Tibial nerve (tissue), 4 donors: Measurements from ENCODE around the gene CTNNA3. TPM values are rescaled to one million over a fixed set of nuclear protein-coding genes. Genes with fewer than 3 reads are reported as not detected.

ENCODE experiments used
- DNase-seq, 2 donors: peaks; one replicate each; pipeline ENCODE4 v3.0.0-alpha.2; 2019; ENCODE audit warnings: low spot score in 2 of 2
- H3K27ac ChIP-seq, 4 donors: fragments of 200-600 bp; sonication (generic) in 3 of 4; one replicate each; pipeline ENCODE4 v1.5.1; 2017 to 2019; ENCODE audit warnings: mild to moderate bottlenecking in 1 of 4
- H3K27me3 ChIP-seq, 2 donors: fragments of 200-600 bp; sonication (generic) in 1 of 2; one replicate each; pipeline versions ENCODE4 v1.5.1 to v1.6.0; 2017 to 2019
- H3K36me3 ChIP-seq, 3 donors: fragments of 200-600 bp; sonication (generic); one replicate each; pipeline ENCODE4 v1.5.1; 2018 to 2019
- H3K4me1 ChIP-seq, 4 donors: fragments of 200-600 bp; sonication (generic) in 3 of 4; one replicate each; pipeline ENCODE4 v1.5.1; 2017 to 2019
- H3K4me3 ChIP-seq, 4 donors: fragments of 200-600 bp; sonication (generic) in 3 of 4; one replicate each; pipeline ENCODE4 v1.5.1; 2017 to 2019; ENCODE audit warnings: mild to moderate bottlenecking in 1 of 4, moderate library complexity in 1 of 4
- H3K9me3 ChIP-seq, 4 donors: fragments of 200-600 bp; sonication (generic) in 3 of 4; one replicate each; pipeline ENCODE4 v1.5.1; 2017 to 2019
- EP300 ChIP-seq, 2 donors: sonication (generic); formaldehyde crosslinking; IDR thresholded peaks; one replicate each; pipeline ENCODE4 v1.6.1; 2017; ENCODE audit warnings: antibody characterized with exemption in 2 of 2, mild to moderate bottlenecking in 1 of 2
- POLR2A ChIP-seq, 2 donors: fragments of 450-650 bp; IDR thresholded peaks; one replicate each; pipeline ENCODE4 v1.6.1; 2017; ENCODE audit warnings: antibody characterized with exemption in 2 of 2, mild to moderate bottlenecking in 2 of 2, moderate library complexity in 2 of 2
- WGBS, 2 donors: methylation state at CpG; one replicate each; pipeline ENCODE4 v1.1.5; 2018; 5-methylcytosine and 5-hydroxymethylcytosine counted together
- total RNA-seq, 4 donors: library from RNA; depleted of rRNA; stranded (reverse); fragments of >200 nt; gene quantifications; one replicate each; pipeline ENCODE4 v1.1.0, GENCODE V29; 2016
- TF ChIP-seq, protein P1 (sequence below), 5 experiments: fragments of 200-600 bp in 3 of 5; fragments of 450-650 bp in 2 of 5; sonication (generic) in 3 of 5; IDR thresholded peaks; one replicate each; pipeline ENCODE4 v1.5.1; 2016 to 2019; ENCODE audit warnings: antibody characterized with exemption in 5 of 5, mild to moderate bottlenecking in 3 of 5, moderate library complexity in 2 of 5

The CTNNA3 gene
- total RNA-seq, 4 donors from 2014 or later = 15.9 to 36.1 (median 23.1) TPM

- no peak for TF ChIP-seq EP300 (IDR thresholded peaks at IDR 0.05)
- TF ChIP-seq, protein P1, sequence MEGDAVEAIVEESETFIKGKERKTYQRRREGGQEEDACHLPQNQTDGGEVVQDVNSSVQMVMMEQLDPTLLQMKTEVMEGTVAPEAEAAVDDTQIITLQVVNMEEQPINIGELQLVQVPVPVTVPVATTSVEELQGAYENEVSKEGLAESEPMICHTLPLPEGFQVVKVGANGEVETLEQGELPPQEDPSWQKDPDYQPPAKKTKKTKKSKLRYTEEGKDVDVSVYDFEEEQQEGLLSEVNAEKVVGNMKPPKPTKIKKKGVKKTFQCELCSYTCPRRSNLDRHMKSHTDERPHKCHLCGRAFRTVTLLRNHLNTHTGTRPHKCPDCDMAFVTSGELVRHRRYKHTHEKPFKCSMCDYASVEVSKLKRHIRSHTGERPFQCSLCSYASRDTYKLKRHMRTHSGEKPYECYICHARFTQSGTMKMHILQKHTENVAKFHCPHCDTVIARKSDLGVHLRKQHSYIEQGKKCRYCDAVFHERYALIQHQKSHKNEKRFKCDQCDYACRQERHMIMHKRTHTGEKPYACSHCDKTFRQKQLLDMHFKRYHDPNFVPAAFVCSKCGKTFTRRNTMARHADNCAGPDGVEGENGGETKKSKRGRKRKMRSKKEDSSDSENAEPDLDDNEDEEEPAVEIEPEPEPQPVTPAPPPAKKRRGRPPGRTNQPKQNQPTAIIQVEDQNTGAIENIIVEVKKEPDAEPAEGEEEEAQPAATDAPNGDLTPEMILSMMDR (IDR thresholded peaks at IDR 0.05) = no peak
- TF ChIP-seq POLR2A (IDR thresholded peaks at IDR 0.05) = no peak
- no peak for DNase-seq
- no peak overlapping the region for H3K4me3 ChIP-seq
- H3K27me3 ChIP-seq = no peaks in the 10 kb centered on the region
- no peak overlapping the region for H3K27ac ChIP-seq
- no peaks in the 10 kb centered on the region for H3K36me3 ChIP-seq
- H3K4me1 ChIP-seq = no peaks in the 10 kb centered on the region
- no peaks in the 10 kb centered on the region for H3K9me3 ChIP-seq
These were observed 861.2 kb downstream of the CTNNA3 start for GRCh38 chr10:66834802-66835201.

- WGBS, 2 donors = 47 to 95% methylated on average over 1 of the region's 1 CpG
- no peaks in the 10 kb centered on the region for H3K27me3 ChIP-seq
- TF ChIP-seq EP300 (IDR thresholded peaks at IDR 0.05) = no peak
- no peak for TF ChIP-seq POLR2A (IDR thresholded peaks at IDR 0.05)
- TF ChIP-seq, protein P1 (IDR thresholded peaks at IDR 0.05) = no peak
- H3K4me1 ChIP-seq = no peaks in the 10 kb centered on the region
- no peak overlapping the region for H3K4me3 ChIP-seq
- H3K36me3 ChIP-seq = no peaks in the 10 kb centered on the region
- no peak overlapping the region for H3K27ac ChIP-seq
- H3K9me3 ChIP-seq = no peaks in the 10 kb centered on the region
- no peak for DNase-seq
These were observed 862.1 kb downstream of the CTNNA3 start for GRCh38 chr10:66833861-66834260.

DNA sequence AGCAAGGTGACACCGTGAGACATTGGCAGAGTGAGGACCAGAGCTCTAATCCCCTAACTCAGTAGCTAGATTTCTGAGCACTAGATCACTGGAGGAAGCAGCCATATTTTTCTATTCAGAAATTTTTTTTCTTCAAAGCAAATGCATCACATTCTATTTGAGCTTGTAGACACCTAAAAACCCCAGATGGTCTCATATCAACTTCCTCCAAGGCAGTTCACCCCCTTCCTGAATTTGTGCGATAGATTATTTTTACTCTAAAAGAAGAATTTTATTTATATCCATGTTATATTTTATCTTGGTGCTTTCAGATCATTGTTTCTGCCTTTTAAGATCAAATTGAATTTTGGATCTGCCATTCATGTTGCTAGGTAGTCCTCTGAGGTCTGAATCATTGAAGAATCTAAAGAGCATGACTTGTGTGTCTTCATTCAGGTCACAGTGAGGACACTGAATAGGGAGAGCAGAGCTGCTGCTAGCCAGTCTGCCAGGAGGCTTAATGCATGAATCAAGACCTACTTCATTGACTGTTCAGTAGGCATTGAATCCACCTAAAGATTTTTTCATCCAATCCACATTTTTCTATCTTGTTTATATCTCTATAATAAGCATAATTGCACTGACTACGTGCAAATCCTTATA, 863.1 kb downstream of the CTNNA3 start:
- Histone ChIP-seq H3K27ac (no peak overlapping the region), H3K4me3 (no peak overlapping the region), H3K36me3 (no peaks in the 10 kb centered on the region), H3K27me3 (no peaks in the 10 kb centered on the region), H3K9me3 (no peaks in the 10 kb centered on the region), H3K4me1 (no peaks in the 10 kb centered on the region)
- TF ChIP-seq, protein P1 (IDR thresholded peaks at IDR 0.05) = no peak
- TF ChIP-seq EP300 (IDR thresholded peaks at IDR 0.05) = no peak
- TF ChIP-seq POLR2A (IDR thresholded peaks at IDR 0.05) = no peak
- DNase-seq = no peak
- WGBS, 2 donors = 59 to 89% methylated on average over 3 of the region's 3 CpGs

DNA sequence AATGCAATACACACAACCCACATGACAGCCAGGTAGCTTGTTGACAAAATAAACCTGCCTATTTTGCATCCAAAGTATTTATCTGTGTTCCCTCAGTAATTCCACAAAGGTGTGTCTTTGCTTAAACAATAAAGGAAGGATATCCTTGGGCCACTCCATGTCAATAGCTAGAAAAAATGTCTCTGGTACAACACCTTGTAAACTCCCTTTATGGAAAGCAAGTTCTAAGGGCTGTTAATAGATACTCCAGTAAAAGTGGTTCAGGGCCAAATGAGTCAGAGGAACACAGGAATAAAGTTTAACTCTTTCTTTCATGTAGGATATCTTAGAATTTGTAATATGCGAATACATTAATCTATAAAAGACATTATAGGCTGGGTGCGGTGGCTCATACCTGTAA, 867.0 kb downstream of the CTNNA3 start:
- H3K27me3 ChIP-seq = no peaks in the 10 kb centered on the region
- H3K4me1 ChIP-seq = no peaks in the 10 kb centered on the region
- H3K36me3 ChIP-seq = no peaks in the 10 kb centered on the region
- no peak overlapping the region for H3K4me3 ChIP-seq
- no peak overlapping the region for H3K27ac ChIP-seq
- no peak for DNase-seq
- TF ChIP-seq, protein P1 (IDR thresholded peaks at IDR 0.05) = no peak
- no peak for TF ChIP-seq POLR2A (IDR thresholded peaks at IDR 0.05)
- no peak for TF ChIP-seq EP300 (IDR thresholded peaks at IDR 0.05)
- WGBS, 2 donors = 94 to 97% methylated on average over 2 of the region's 2 CpGs
- no peaks in the 10 kb centered on the region for H3K9me3 ChIP-seq

DNA sequence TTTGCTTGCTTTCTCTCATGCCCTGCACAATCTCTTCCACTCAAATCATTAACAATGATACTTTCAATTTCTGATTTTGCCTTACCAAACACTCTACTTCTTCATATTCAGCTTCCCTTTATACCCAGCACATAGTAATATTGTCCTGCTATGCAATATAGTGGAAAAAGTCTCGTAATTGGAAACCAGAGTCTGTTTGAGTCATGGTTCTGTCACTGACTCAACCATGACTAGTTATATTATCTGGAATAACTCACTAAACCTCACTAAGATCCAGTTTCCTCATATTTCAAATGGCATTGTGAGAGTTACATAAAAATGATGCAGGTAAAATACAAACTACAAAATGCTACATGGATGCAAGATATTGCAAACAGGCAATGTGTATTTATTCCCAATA, 868.6 kb downstream of the CTNNA3 start:
- TF ChIP-seq EP300 (IDR thresholded peaks at IDR 0.05) (no peak), POLR2A (IDR thresholded peaks at IDR 0.05) (no peak)
- TF ChIP-seq, protein P1 (IDR thresholded peaks at IDR 0.05) = no peak
- no peak for DNase-seq
- H3K36me3 ChIP-seq = no peaks in the 10 kb centered on the region
- no peaks in the 10 kb centered on the region for H3K9me3 ChIP-seq
- no peak overlapping the region for H3K4me3 ChIP-seq
- no peak overlapping the region for H3K27ac ChIP-seq
- 73 to 78% methylated on average over 1 of the region's 1 CpG for WGBS, 2 donors
- no peaks in the 10 kb centered on the region for H3K4me1 ChIP-seq
- no peaks in the 10 kb centered on the region for H3K27me3 ChIP-seq
